Stromal cell of bone marrow (primary cell): ENCODE data around the gene CHST1.

Experiments
- DNase-seq: peaks from one replicate; pipeline ENCODE4 v3.0.0-alpha.2; 2012; ENCODE audit warnings: low read depth

CHST1 gene

DNA sequence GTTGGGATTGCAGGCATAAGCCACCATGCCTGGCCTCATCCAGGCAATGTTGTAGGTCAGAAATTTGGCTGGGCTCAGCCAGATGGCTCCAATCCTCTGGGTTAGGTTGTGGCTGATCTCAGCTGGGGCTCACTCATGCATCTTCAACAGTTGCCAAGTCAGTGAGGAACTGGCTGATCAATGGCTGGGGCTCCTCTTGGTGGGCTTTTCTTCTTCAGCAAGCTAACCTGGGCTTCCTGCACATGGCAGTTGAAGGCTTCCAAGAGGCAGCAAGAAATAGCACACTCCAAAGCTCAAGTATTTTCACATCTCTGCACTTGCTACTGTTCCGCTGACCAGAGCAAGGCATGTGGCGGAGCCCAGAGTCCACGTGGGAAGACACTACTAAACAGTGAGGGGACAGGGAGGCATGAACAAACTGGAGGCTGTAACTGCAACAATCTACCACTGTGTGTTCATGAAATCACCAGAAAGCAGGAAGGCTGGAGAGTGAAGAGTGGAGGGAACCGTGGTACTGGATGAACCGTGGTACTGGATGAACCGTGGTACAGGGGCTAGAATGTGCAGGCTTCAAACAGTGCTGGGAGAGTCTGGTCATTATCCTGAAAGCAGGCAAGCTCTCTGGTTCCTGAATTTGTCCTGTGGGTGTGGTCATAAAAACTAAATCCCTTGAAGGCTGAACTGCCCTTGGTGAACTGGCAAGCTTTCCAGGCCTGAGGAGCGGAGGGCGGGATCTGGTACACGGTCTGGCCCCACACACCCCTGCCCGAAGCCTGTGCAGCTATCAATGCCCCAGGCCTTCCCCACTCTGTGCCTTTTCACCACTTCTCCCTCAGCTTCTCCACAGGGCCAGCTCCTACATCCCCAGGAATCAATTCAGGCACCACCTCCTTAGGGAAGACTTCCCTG lies 20.2 kb downstream of the CHST1 start:
- DNase-seq = no peak

DNA sequence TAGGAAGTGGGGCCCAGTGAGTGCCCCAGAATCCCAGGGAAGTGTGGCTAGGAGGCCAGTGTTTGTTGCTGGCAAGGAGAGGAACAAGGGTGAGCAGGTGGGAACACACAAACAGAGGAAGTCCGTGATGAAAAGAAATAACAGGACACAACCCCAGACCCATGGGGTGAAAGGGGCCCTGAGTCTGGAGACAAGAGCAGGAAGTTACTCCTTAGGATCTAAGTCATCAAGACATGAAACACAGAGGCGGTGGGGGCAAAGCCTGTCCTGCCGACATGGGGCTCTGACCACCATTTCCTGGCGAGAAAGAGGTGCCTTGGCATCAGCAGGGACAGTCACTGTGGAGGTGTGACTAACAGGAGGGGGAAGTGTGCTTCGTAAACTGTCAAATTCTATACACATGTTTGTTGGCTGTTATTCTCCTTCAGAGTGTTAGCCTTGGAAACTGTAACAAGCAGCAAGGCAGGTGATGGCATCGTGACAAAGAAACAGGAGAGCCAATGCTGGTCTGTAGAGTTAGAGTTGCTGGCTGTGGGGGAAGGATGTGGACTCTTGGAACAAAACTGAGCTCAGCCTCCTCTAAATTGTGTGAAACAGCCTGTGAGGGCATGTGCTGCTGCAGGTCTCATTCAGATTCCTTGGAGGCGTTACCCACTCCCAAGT lies 21.7 kb downstream of the CHST1 start:
- DNase-seq = no peak

DNA sequence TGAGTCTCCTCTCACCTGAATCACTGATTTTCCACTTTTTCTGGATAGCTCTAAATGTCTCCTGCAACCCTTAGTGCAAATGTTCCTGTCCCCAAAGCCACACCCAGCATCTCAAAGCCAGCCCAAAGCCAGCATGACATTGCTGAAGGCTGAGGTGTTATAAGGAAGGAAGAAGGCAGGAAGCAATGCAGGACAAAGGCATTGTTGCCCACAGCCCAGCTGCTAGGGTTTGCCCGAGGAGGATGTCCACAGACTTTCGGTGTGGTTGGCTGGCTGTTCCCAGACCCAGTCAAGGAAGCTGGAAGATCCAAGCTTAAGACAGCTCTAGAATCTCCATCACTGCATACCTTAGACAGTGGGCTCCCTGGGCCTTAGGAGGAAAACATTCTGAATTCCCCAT lies 23.5 kb downstream of the CHST1 start:
- no peak for DNase-seq

DNA sequence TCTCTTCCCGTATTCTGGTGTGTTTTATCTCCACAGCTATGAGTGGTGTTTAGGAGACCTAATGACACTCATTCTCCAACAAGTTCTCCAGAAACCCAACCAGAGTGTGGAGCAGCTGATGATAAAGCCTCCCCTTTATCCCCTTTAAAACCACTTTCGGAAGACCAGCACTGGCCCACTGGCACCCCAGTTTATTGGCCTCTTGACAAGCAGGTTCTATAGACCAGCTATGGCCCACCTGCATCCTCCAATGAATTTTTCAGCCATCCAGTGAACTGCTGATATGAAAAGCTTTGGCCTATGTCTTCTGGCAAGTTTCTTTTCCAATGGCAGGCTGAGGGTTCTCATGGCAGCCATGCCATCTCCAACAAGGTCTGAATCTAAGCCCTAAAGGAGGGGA lies 27.4 kb downstream of the CHST1 start:
- DNase-seq = no peak

DNA sequence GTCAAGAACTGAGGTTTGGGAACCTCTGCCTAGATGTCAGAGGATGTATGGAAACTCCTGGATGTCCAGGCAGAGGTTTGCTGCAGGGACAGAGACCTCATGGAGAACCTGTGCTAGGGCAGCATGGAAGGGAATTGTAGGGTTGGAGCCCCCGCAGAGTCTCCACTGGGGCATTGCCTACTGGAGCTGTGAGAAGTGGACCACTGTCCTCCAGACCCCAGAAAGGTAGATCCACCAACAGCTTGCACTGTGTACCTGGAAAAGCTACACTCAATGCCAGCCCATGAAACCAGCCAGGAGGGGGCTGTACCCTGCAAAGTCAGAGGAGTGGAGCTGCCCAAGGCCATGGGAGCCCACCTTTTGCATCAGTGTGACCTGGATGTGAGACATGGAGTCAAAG lies 29.5 kb downstream of the CHST1 start:
- no peak for DNase-seq

DNA sequence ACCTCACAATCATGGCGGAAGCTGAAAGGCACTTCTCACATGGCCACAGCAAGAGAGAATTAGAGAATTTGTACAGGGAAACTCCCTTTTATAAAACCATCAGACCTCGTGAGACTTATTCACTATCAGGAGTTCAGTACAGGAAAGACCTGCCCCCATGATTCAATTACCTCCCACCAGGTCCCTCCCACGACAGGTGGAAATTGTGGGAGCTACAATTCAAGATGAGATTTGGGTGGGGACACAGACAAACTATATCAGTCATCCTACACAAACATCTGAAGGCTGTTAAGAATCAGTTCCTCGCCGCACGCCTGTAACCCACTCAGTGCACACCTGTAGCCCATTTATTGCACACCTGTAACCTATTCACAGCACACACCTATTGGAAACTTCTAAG lies 39.8 kb downstream of the CHST1 start:
- no peak for DNase-seq

DNA sequence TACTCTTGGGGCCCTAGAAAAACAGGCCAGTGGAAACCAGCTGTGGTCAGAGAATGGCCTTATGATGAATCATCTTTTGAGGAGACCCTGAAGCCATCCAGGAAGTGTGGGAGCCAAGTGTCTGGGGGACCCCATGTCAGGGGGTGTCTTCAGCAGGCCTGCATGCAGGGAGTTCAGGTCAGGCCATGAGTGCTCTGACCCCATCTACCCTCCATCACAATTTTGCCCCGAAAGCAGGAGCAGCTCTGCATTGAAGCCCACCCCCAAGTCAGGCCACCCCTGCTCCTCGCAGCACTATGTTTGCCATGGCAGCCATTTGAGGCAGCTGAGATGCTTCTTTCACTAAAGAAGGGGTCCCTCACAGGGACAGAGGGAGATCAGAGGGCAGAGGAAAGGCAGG lies 41.3 kb downstream of the CHST1 start:
- DNase-seq = no peak

DNA sequence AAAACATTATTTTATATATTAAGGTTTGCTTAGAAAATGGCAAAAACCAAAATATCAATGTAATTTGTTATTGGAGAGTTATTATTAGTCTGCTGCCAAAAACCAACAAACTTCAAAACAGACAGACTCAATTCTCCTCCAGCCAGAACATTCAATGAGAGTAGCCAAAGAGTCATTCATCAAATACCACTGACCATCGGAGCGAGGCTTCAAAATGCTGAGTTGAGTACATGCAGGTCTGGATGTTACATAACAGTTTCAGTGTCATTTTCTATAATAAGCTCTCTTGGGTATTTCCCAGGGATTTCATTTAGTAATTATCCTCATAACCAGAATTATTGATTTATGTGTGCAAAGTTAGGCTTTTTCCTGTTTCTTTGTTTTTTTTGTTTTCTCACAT lies 42.6 kb downstream of the CHST1 start:
- no peak for DNase-seq

DNA sequence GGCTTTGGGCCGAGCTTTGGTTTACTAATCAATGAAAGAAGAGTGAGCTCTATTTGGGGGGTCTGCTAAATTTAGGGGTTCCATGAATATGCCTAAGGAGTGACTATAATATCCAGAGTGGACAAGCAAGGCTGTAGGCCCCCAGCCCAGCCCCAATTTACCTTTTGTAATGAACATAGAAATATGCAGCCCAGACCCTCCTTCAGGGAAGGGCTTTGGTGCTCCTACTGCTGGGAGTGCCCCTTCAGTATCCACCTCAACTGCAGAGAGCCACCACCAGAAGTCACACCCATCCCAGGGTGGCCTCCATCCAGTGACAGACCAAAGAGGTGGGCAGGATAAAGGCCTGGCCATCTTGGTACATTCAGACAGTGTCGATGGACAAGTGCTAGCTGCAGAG lies 43.1 kb downstream of the CHST1 start:
- DNase-seq = no peak

DNA sequence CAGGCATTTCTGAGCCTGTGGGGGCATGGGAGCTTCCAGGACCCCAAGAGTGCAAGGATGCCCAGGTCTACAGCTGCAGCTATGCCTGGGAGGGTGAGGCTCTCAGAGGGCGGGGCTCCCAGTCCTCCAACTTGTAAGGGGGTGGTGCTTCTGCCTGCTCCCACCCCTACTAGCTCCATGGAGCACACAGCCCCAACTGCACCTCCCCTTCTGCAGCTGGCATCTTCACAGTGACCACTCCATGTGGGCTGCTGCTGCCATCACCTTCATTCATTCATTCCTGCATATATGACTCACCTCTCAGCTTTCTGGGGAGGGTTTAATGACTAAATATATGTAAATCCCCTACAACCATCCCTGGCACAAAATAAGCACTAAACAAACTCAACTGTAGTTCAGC lies 43.8 kb downstream of the CHST1 start:
- no peak for DNase-seq

DNA sequence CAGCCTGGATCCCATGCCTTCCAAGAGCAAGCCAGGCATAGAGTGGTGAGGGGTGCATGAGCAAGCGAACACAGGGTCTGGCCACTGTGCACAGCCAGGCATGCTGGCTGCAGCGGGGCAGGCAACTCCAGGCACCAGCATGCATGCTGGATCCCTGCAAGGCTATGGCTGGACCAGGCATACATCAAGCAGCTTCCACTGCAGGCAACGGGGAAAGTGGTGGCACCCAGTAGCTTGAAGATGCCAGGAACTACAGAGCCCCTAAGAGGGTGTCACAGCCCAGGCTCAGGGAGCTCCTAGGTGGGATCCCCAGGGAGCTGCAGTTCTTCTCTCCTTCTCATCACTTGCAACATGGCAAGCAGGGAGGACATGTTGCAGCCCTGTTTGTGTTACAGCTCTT lies 45.2 kb downstream of the CHST1 start:
- DNase-seq = no peak

DNA sequence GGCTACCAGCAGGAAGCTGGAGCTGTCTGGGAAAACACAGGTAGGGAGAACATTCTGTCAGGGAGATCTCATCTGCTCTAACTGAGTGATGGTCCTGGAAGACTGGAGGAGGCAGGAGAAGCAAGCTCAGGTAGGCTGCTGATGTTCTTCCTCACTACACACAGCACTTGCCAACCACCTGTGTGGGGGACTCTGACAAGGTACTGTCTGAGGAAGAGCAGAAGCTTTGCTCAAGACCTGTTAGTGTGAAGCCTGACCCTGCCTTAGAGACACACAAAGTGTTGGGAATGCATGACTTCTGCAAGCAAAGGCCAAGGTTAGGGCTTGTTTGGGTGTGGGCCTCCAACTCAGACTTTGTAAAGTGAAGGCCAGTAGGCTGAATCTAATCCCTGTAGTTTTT lies 46.5 kb downstream of the CHST1 start:
- DNase-seq = no peak

DNA sequence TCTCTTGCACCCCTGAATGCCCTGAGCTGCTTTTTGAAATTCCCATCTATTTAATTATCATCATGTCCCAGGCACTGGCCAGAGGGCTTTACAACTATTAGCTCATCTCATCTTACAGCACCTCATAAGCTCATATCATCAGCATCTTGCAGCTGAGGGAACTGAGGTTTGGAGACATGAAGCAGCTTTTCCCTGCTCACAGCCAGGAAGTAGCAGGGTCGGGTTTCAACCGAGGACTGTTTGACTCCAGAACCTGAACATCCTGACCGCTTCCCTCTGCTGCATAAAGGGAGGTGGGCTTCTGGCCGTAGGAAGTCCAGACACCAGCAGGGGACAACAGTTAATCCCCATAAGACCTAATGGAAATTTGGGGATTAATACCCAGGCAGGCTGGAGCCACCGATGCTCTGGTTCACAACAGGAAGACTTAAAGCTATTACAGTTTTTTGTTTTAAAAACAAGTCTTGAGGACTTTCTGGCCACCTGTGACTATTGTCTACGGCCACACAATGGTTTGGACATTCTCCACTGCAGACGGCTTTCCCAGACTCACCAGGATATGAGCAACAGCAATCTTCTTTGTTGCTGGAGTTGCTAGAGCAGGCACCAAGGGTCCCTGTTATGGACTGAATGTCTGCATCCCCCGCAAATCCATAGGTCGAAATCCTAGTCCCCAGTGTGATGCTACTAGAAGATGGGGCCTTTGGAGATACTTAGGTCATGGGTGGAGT lies 47.4 kb downstream of the CHST1 start:
- DNase-seq = no peak

DNA sequence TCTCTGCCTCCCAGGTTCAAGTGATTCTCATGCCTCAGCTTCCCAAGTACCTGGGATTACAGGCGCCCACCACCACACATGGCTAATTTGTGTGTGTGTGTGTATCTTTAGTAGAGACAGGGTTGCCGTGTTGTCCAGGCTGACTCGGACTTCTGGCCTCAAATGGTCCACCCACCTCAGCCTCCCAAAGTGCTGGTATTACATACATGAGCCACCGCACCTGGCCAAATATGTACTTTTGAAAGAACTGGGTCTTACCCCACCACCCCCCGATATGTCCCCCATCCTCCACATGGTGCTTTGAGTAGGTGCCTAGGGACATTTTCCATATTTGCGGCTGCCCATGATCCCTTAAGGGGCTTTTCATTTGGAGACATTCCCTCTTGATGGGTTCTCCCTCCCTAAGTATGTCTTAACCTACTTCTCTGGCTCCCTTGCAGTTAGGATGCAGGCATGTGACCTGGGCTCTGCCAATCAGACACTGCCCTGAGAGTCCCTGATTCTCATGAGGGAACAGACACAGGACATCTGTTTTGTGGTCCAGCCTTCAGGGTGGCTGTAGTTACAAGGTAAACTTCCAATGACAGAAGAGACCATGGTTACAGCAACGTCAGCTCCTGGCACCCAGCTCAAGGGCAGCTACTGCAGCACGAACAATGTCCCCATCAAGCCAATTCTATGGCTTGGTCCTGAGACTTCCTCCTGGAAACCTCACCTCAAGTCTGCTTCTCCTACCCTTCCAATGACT lies 48.4 kb downstream of the CHST1 start:
- no peak for DNase-seq

DNA sequence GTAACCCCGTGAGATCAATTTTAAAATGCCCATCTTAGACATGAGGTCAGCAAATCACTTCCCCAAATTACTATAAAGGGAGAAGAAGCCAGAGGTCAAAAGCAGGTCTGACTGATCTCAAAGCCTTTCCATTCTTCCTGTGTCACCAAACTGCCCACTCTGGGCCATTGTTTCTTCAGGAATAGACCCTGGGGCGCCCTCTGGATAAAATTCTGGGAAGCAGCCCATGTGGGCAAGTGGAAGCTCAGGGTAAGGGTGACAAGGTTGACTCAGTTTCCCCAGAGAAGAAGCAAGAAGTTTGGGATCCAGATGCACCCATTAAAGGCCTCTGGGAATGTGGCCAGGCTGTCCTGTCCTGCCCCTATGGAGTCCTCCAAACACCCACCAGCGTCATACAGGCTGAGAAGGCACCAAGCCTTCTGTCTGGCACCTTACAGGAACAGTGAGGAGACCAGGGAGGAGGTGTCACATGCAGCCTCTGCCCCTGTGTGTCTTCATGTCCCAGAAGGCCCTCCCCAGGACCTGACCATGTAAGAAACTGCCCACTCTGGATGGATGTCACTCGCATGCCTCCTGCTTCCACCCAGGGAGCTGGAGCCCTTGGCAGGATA lies 50.1 kb downstream of the CHST1 start:
- no peak for DNase-seq

DNA sequence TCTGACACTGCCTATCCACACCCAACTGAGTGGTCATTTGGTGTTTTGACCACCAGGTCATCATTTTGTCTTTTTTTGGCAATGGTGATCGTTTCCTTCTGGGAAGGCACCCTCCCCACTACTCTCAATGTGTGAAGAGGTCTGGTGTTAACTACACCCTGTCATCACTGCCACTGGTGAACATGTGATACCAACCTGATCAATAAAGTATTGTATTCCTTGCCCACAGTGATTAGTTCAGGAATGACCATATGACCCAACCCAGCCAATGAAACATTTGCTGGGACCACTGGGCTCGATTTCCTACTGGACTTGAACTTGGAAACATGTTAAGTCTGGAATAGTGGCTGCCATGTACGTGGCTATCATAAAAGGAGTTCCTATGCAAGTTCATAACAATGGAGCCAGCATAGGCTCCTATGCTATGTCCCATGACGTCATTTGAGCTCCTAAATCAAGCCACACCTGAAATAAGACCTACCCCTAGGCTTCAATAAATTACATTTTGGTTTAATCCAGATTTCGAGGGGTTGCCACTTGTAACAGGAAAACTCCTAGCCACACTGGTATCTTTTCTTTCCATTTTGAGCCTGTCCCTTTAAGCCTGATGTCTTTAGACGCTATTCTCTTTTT lies 51.1 kb downstream of the CHST1 start:
- no peak for DNase-seq

DNA sequence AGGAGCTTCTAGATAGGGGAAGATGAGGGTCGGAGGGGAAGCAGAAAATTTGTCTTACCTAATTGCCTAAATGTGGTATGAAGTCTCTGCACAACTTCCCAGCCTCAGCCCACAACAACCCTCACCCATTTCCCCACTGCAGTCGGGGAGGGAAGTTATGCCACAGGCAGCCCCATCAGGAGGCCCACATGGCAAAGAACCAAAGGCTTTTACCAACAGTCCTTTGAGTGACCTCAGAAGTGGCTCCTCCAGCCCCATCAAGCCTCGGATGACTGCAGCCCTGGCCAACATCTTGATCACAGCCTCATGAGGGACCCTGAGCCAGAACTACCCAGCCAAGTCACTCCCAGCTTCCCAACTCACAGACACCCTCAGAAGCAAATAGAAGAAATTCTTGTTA lies 54.8 kb downstream of the CHST1 start:
- DNase-seq = no peak

DNA sequence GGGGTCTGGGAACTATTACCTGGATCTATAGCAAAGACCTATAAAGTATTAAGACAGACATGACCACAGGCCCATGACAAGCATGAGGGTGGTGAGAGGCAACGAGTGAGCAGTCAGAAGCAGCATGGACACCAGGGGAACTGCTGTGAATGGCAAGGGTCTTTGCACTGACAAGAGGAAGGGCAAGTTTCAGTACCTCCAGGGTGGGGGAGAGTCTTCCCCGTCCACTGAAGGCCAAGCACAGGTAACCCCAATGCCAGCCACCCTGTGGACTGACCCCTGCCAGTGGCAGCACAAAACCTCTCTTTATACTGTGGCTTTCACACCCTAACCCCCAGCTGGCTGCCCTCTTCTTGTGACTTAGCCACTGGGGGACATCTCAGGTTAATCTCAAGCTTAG lies 55.5 kb downstream of the CHST1 start:
- no peak for DNase-seq

DNA sequence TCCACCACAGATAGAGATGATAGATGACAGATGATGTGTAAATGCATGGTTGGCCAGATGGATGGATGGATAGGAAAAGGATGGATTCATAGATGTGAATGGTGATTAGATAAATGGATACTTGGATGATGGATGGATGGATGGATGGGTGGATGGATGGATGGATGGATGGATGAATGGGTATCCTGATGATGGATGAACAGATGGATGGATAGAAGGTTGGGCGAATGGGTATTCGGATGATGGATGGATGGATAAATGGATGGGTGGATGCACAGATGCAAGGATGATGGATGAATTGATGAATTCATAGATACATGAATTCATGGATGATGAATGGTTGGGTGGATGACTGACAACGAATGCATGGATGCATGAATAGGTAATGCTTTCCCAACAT lies 56.1 kb downstream of the CHST1 start:
- no peak for DNase-seq

DNA sequence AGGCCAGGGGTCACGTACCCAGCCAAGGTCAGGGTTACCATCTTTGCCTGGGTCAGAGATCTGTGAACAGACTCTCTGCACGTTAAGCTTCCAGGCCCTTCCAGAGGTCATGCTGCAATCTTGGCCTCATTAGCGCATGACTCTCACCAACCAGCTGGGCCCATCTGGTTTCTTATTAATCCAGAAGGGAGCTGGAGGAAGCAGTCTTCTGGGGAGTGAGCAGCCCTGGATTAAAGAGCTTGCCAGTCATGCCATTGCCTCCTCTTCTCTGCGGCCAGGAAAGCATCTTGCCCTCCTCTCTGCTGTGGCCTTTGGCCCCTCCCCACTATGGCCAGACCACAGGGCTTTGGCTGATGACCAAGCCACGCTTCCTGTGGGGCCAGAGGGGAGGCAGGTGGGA lies 57.4 kb downstream of the CHST1 start:
- no peak for DNase-seq

DNA sequence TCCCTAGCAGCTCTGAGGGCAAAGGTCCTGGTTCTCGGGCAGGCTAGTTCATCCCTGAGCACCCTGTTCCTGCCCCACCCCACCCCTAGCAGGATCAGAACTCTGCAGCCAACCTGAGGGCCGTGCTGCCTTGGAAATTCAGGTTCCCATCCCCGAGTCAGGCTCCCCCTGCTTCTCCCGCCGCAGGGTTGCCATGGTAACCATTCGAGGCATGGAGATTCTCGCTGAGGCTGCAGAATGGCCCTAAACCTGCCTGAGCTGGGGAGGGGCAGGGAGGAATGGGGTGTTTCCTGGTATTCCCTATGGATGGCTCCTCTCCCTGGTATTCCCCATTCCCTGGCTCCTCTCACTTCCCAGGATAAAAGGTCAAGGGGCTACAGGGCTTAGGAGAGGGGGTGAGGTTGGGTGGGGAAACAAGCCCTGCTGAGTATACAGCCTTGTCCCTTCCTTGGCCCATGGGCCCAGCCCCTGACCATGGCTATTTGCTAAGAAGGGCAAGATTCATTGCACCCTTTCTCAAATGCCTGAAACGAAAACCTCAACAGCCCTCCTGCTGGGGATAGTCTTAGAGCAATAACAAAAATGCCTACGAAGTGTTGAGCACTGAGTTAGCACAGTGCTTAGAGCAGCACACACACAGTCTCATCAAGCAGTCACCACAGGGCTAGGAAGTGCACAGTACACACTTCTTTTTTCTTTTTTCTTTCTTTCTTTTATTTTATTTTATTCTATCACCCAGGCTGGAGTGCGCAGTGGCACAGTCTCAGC lies 58.7 kb downstream of the CHST1 start:
- DNase-seq = no peak
